HL-60/S4 treated with retinoic acid at 250 ng/mL for 4 days and 3 days (cell line): ENCODE measurements around the gene IFNGR2.

Source experiments
- in situ Hi-C: fragments of 300-500 bp; cut with MboI; formaldehyde crosslinking; loops from 2 replicates; pipeline ENCODE4 v1.7.0; 2022; ENCODE audit warnings: low sequenced_read_pairs

Gene IFNGR2

DNA sequence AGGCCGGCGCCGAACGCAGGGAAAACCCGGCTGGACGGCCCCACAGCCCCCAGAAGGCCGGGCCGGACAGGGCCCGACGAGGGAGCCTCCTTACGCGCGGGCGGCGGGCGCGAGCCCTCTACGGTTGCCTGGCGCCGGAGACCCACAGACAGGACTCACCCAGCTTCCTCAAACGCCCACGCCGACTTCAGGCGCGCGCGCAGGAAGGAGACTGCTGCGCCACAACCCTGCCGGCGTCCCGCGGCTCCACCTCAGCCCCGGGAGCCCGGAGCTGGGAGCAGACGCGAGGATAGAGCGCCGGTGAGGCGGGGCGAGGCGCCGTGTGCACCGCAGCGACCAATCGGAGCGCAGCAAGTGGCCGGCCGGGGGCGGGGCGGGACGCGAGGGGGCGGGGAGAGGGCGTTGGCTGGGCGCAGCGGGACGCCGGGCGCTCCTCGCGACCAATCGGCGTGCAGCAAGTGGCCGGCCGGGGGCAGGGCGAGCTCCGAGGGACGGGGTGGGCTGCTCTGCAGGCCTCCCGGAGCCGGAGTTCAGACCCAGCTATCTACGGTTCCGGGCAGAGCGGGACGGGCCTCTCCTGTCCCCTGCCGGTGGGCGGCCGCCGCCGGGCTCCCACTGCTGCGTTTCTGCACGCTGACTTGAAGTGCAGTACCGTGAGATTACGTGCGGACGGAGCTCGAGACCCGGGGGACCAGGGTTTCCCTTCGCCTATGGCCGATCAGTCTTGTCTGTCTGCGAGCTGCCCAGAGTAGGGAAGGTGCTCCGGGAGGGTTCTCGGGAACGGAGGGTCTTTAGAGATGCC lies 76.7 kb downstream of the IFNGR2 start, which contains the start of gene TMEM50B:
Gene TMEM50B (minus strand): TSS at position 296 of the 802 bp plus-strand sequence. CDS start 11,089 bp downstream, outside the sequence.
- in situ Hi-C loops: no loop called here

GRCh38 chr21:33480481-33481103 lies 77.4 kb downstream of the IFNGR2 start:
- in situ Hi-C loops: no loop called here

GRCh38 chr21:33481314-33481943 lies 78.2 kb downstream of the IFNGR2 start:
- in situ Hi-C loops: no loop called here
